Stimulated activated CD4-positive, alpha-beta T cell treated with anti-CD3 and anti-CD28 coated beads, Interleukin-1b, Interleukin-23, amount 100 ng/mL, for 1 hour (primary cell): Measurements from ENCODE around the gene SYMPK.

Experiments used
- DNase-seq, 2 donors: peaks; one replicate each; pipeline ENCODE4 v3.0.0-alpha.2; 2020; ENCODE audit warnings: low read depth in 2 of 2

The SYMPK gene

DNA sequence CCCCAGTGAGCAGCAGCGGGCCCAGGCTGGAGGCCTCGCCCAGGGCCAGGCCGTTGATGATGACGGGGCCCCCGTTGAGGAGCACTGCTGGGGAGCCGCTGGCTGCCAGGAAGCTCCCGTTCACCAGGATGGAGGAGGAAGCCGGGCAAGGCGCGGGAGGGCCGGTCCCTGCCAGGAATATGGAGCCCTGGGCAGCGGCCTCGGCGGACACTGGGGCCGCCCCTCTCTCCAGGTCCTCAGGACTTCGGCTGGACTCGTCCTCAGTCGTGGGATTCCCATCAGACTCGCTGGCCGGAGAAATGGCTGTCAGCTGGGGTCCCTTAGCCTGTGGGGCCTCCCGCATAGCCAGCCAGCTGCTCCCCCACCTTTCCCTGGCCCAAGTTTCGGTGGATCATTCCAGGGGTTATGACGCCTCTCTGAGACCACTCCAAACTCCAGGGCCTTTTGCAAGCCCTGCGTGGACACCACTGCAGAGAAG, 96.0 kb downstream of the SYMPK start:
- no peak for DNase-seq

DNA sequence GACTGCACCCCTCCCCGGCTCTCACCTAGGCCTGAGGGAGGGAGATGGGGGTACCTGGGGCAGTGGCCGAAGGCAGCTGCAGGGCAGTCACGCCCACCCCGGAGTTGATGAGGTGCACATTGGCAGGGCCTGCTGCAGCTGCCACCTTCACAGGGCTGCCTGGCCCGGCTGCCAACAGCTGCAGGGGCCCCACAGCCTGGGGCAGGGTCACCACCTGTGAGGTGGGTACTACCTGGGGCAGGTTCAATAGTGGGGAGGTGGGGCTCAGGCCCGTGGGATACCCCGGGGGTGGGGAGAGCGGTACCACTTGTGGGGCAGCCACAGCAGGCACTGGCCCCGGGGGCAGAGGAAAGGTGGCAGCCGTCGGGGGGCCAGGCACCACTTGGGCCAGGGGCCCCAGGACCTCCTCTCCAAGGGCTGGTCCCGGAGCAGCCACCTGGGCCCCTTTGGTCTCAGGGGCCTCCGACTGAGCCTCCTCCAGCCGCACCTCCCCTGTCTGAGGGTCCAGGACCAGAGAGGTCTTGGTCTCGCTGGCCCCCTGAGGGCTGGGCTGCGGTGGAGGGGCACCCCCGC, 96.6 kb downstream of the SYMPK start:
- DNase-seq: no peak

DNA sequence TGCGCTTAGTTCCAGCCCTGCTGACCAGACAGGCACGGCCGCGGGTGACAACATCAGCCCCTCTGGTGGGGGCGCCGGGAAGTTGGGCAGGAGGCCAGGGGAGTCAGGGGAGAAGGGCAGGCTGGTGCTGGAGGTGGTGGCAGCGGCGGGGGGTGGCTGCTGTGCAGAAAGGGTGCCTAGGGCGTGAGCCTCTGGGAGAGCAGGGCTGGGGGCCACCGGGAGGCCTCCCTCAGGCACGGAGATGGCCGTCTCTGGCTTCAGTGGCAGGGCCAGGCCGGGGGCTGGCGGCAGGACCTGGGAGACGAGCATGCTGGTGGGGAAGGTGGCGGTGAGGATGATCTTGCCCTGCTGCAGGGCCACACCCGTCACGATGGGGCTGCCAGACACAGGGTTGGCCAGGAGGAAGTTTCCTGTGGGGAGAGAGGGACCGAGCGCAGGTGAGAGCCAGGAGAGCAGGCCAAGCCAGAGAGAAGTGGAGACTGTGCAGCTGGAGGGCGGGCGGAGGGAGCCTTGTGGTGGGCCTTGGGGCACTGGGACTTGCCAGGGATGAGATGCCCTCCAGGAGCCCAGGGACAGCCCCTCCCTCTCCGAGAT, 97.1 kb downstream of the SYMPK start:
- no peak for DNase-seq
